ENCODE data around the gene KAZN. TPM values are rescaled to one million over a fixed set of nuclear protein-coding genes. Genes with fewer than 3 reads are reported as not detected.
"Not testable (repeated sequence)": the region's sequence is repeated elsewhere in the genome, so short reads cannot be mapped to it uniquely, and the experiment has no call there.

The KAZN gene
- total RNA-seq, 1 donor from 2014 or later: 5.7 TPM

DNA sequence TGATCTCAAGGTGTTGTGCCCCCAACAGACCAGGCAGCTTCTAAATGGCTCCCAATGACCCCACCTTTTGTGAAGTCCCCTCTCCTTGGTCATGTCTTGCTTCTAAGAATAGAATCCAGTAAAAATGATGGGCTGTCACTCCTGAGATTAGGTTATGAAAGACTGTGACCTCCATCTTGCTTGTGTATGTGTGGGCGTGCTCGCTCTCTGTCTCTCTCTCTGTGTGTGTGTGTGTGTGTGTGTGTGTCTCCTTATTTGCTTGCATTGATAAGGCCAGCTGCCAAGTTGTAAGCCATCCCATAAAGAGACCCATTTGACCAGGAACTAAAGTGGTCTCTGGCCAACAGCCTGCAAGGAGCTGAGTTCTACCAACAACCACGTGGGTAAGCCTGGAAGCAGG, 532.1 kb downstream of the KAZN start:
- no peak overlapping the region for H3K4me3 ChIP-seq (ENCODE audit: low read depth, low read length)
- no peak for DNase-seq (ENCODE audit: low read depth)
- TF ChIP-seq, protein P1, sequence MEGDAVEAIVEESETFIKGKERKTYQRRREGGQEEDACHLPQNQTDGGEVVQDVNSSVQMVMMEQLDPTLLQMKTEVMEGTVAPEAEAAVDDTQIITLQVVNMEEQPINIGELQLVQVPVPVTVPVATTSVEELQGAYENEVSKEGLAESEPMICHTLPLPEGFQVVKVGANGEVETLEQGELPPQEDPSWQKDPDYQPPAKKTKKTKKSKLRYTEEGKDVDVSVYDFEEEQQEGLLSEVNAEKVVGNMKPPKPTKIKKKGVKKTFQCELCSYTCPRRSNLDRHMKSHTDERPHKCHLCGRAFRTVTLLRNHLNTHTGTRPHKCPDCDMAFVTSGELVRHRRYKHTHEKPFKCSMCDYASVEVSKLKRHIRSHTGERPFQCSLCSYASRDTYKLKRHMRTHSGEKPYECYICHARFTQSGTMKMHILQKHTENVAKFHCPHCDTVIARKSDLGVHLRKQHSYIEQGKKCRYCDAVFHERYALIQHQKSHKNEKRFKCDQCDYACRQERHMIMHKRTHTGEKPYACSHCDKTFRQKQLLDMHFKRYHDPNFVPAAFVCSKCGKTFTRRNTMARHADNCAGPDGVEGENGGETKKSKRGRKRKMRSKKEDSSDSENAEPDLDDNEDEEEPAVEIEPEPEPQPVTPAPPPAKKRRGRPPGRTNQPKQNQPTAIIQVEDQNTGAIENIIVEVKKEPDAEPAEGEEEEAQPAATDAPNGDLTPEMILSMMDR (conservative IDR thresholded peaks at IDR 0.05; ENCODE audit: low read depth, low read length): no peak

DNA sequence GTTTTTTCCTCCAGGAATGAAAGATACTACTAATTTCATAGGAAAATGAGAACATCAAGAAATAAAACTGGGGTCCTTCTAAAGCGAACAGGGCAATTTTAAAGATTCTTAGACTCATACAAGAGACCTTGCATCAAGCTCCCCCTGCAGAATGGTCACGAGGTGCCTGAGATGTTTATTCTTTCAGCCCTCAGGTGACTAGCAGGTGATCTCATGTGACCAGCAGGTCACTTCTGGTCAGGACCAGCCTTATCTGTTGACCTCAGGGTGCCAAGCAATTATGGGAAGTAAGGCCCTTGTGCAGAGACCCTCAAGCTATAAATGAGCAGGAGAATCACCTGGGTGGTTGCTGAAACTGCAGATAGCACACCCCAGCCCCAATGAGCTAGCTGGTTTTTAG, 534.5 kb downstream of the KAZN start:
- TF ChIP-seq, protein P1 (conservative IDR thresholded peaks at IDR 0.05; ENCODE audit: low read depth, low read length): no peak
- H3K4me3 ChIP-seq (ENCODE audit: low read depth, low read length): no peak overlapping the region
- no peak for DNase-seq (ENCODE audit: low read depth)

DNA sequence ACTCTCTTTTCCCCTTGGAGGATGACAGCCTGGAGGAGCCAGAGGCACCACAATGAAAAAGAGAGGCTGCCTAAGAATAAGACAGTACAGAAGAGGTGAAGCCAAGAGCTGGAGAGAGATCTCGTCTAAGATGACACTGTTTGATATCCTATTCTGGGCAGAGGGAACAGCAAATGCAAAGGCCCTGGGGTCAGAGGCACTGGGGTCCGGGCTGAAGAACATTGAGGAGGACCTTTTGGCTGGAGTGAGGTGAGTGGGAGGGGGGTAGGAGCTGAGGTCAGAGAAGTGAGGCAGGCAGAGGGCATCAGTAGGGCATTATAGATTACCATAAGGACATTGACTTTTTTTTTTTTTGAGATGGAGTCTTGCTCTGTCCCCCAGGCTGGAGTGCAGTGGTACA, 535.8 kb downstream of the KAZN start:
- TF ChIP-seq, protein P1 (conservative IDR thresholded peaks at IDR 0.05; ENCODE audit: low read depth, low read length): no peak
- DNase-seq (ENCODE audit: low read depth): no peak
- no peak overlapping the region for H3K4me3 ChIP-seq (ENCODE audit: low read depth, low read length)

DNA sequence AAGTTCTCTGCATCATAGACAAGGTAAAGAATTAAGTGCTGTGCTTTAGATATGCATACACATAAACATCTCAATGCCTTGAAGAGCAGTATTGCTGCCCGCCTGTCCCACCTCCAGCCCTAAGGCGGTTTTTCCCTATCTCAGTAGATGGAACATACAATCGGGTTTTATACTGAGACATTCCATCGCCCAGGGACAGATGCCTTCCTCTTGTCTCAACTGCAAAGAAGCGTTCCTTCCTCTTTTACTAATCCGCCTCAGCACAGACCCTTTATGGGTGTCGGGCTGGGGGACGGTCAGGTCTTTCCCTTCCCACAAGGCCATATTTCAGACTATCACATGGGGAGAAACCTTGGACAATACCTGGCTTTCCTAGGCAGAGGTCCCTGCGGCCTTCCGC, 537.1 kb downstream of the KAZN start:
- not testable (repeated sequence) for DNase-seq (ENCODE audit: low read depth); H3K4me3 ChIP-seq (ENCODE audit: low read depth, low read length)

DNA sequence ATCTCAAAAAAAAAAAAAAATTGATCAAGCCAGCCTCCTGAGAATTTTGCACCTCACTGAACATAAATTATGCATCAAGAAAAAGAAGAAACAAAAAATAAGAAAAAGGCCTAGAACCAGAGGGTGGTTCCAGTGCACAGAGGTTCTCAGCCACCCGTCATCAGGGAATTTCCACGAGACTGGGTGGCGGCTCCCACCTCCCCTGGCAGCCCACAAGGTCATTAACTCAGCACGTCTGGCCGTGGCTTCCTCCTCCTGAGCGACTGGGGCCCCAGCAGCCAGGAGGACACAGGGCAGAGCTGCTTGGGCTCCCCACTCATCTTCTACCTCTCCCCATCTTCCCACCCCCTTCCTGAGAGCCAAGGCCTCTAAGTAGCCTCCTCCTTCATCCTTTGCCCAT, 539.3 kb downstream of the KAZN start:
- TF ChIP-seq, protein P1 (conservative IDR thresholded peaks at IDR 0.05; ENCODE audit: low read depth, low read length): no peak
- DNase-seq (ENCODE audit: low read depth): no peak
- no peak overlapping the region for H3K4me3 ChIP-seq (ENCODE audit: low read depth, low read length)

DNA sequence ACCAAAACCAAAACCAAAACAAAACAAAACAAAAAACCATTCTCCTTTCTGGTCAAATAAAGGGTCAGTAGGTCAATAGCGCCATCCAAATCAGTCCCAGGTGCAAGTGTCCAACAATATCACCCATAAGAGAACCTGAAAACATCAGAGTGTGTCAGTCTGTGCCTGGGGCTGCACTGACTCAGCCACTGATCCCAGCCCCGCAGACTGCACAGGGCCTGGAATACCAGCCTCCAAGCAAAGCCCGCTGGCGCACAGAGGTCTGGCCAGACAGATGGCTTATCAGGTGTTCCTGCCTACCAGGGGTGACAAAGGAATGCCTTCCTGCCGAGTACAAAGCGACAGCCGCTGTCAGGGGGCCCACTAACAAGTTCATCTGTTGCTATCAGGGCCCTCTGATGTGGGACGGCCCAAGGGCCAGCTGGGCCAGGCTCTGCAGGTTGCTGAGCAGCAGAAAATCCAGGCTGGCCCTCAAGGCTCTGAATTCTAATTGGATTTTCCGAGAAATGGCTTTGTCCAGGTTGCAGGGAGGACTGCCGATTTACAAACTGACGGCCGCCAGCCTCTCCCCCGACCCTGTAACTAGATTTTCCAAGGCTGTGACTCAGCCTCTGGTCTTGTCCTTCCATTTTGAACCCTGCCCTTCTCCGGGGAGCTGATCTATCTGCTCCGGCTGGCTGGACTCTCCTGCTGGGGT, 541.3 kb downstream of the KAZN start:
- DNase-seq (ENCODE audit: low read depth): no peak
- TF ChIP-seq, protein P1 (conservative IDR thresholded peaks at IDR 0.05; ENCODE audit: low read depth, low read length): no peak
- H3K4me3 ChIP-seq (ENCODE audit: low read depth, low read length): no peak overlapping the region

DNA sequence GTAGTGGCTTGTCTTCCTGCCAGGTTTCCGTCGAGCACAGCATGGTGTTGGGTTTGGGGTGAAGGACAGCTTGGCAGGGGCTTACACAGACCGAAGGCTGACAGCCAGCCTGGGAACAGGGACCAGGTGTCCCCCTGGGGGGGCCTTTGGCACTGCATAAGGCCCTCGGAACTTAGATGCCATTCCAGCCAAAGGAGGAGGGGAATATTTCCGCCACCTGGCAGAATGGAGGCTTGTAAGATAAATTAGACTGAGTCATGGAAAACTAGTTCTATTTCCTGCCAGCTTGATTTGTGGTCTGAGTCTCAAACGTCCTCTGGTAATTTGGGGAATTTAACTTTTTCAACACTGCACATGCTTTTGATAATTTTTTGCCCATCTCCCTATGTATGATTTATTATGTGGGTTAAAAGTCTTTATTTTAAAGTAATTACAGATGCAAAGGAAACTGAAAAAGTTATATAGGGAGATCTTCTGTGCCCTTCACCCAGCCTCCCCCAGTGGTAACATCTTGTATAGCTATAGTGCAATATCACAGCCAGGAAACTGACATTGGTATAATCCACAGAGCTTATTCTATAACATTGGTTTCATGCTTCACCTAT, 543.6 kb downstream of the KAZN start:
- no peak for DNase-seq (ENCODE audit: low read depth)
- no peak overlapping the region for H3K4me3 ChIP-seq (ENCODE audit: low read depth, low read length)
- TF ChIP-seq, protein P1 (conservative IDR thresholded peaks at IDR 0.05; ENCODE audit: low read depth, low read length): no peak

Measured in epithelial cell of proximal tubule (primary cell).